Duodenal mucosa (tissue), 2 donors: ENCODE data around the gene HEATR5A.
A peak's percentile ranks its signal among the peaks of the same experiment; 100 is the strongest.
"Not testable (repeated sequence)": the region's sequence is repeated elsewhere in the genome, so short reads cannot be mapped to it uniquely, and the experiment has no call there.

Experiments
- H3K27ac ChIP-seq: one replicate; pipeline ENCODE4 v1.7.0; 2013; ENCODE audit warnings: low read depth, low read length
- H3K27me3 ChIP-seq, 2 donors: one replicate each; pipeline ENCODE4 v1.7.0; 2013; ENCODE audit warnings: low read length in 2 of 2, control low read depth in 1 of 2; ENCODE audit not compliant: insufficient read depth in 2 of 2, control insufficient read depth in 1 of 2
- H3K36me3 ChIP-seq, 2 donors: one replicate each; pipeline ENCODE4 v1.7.0; 2013; ENCODE audit warnings: low read length in 2 of 2, control low read depth in 1 of 2; ENCODE audit not compliant: insufficient read depth in 2 of 2, control insufficient read depth in 1 of 2
- H3K4me1 ChIP-seq, 2 donors: one replicate each; pipeline ENCODE4 v1.7.0; 2013; ENCODE audit warnings: low read length in 2 of 2, control low read depth in 1 of 2; ENCODE audit not compliant: insufficient read depth in 2 of 2, control insufficient read depth in 1 of 2
- H3K4me3 ChIP-seq, 2 donors: one replicate each; pipeline ENCODE4 v1.7.0; 2013; ENCODE audit warnings: low read length in 2 of 2, low read depth in 1 of 2
- H3K9ac ChIP-seq, 2 donors: one replicate each; pipeline ENCODE4 v1.7.0; 2013; ENCODE audit warnings: low read length in 2 of 2, low read depth in 1 of 2
- H3K9me3 ChIP-seq, 2 donors: one replicate each; pipeline ENCODE4 v1.7.0; 2013; ENCODE audit warnings: low read length in 2 of 2, control low read depth in 1 of 2; ENCODE audit not compliant: control insufficient read depth in 1 of 2

Gene HEATR5A

DNA sequence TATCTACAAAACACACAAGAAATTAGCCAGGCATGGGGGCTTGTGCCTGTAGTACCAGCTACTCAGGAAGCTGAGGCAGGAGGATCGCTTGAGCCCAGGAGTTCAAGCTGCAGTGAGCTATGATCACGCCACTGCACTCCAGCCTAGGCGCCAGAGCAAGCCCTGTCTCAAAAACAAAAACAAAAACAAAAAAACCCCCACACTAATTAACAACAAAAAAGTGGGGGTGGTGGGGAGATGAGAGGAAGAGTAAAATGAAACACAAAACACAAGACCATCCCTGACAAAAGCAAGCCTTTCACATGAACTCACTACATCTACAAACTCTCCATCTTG lies 158.9 kb downstream of the HEATR5A start:
- no peak overlapping the region for H3K9ac ChIP-seq
- H3K27ac ChIP-seq: peak overlapping the region; percentile 60
- no peaks in the 10 kb centered on the region for H3K36me3 ChIP-seq
- H3K4me1 ChIP-seq: peaks cover 21 to 34% of the 10 kb centered on the region in 2 donors
- H3K27me3 ChIP-seq: no peaks in the 10 kb centered on the region
- no peaks in the 10 kb centered on the region for H3K9me3 ChIP-seq
- H3K4me3 ChIP-seq: no peak overlapping the region

DNA sequence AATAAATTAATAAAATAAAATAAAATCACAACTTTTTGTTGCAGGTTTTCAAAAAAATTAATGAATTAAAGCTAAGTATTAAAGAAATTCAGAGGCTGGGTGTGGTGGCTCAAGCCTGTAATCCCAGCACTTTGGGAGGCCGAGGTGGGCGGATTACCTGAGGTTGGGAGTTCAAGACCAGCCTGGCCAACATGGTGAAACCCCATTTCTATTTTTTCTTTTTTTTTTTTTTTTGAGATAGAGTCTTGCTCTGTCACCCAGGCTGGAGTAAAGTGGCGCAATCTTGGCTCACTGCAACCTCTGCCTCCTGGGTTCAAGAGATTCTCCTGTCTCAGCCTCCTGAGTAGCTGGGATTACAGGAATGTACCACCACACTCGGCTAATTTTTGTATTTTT lies 161.3 kb downstream of the HEATR5A start:
- not testable (repeated sequence) for H3K4me3 ChIP-seq, H3K9ac ChIP-seq, H3K9me3 ChIP-seq, H3K27ac ChIP-seq, H3K27me3 ChIP-seq, H3K36me3 ChIP-seq
- peaks cover 12 to 22% of the 10 kb centered on the region in 2 donors for H3K4me1 ChIP-seq

DNA sequence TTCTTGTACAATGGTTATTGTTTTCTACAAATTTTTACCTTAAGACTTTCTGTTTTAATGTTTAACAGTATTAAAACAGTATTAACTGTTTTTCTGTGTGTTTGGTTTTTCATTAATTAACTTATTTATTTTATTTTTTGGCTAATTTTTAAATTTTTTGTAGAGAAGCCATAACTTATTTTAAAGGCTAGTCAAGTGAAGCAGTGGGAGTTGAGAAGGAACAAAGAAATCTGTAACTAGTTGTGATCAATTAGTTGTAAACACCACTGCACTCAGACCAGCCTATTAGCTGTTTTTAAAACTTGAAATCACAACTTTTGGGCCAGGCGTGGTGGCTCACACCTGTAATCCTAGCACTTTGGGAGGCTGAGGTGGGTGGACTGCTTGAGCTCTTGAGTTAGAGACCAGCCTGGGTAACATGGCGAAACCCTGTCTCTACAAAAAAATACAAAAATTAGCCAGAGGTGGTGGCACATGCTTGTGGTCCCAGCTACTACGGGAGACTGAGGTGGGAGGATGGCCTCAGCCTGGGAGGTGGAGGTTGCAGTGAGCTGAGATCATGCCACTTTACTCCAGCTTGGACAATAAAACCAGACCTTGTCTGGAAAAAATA lies 161.8 kb downstream of the HEATR5A start:
- Histone ChIP-seq H3K27ac (no peak overlapping the region), H3K36me3 (no peaks in the 10 kb centered on the region), H3K9me3 (no peaks in the 10 kb centered on the region), H3K27me3 (no peaks in the 10 kb centered on the region), H3K4me3 (no peak overlapping the region), H3K9ac (no peak overlapping the region), H3K4me1 (peaks cover 12 to 17% of the 10 kb centered on the region in 2 donors)

DNA sequence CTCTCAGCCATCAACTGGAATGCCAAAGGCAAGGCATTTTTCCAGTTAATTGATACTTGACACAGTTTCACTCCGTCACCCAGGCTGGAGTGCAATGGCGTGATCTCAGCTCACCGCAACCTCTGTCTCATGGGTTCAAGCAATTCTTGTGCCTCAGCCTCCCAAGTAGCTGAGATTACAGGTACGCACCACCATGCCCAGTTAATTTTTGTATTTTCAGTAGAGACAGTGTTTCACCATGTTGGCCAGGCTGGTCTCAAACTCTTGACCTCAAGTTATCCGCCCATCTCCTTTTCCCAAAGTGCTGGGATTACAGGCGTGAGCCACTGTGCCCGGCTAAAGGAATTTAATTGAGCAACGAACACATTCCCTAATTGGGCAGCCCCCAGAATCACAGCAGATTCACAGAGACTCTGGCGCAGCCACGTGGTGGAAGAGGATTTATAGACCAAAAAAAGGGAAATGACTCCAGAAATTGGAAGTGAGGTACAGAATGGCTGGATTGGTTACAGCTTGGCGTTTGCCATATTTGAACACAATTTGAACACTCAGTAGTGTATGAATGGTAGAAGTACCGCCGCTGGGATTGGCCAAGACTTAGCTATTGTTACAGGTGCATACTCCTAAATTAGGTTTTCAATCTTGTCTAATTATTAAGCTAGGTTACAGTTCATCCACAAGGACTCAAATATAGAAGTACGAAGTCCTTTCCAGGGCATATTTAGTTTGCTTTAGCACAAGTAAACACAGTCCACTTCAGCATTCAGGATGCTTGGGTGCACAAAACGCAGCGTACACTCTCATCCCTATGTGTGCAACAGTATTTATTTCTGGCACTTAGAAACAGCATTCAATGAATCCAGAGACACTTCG lies 162.6 kb downstream of the HEATR5A start:
- not testable (repeated sequence) for H3K9me3 ChIP-seq, H3K27ac ChIP-seq, H3K4me3 ChIP-seq, H3K36me3 ChIP-seq, H3K27me3 ChIP-seq, H3K9ac ChIP-seq
- H3K4me1 ChIP-seq: peaks cover 12 to 13% of the 10 kb centered on the region in 2 donors

DNA sequence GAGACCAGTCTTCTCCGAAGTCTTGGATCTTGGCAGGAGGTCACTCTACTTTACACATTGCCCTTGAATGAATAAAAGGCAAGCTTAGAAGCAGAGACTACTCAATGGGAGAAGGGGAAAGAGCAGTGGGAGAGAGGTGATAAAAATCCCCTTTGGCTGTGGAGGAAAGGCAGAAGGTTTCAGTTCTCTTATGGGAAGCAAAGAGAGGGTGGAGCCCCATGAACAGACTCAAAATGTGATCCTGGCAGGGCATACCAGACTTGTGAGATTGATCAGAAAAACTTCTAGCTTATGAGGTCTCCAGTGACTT lies 163.2 kb downstream of the HEATR5A start:
- H3K9ac ChIP-seq: no peak overlapping the region
- H3K9me3 ChIP-seq: no peaks in the 10 kb centered on the region
- no peak overlapping the region for H3K4me3 ChIP-seq
- H3K36me3 ChIP-seq: no peaks in the 10 kb centered on the region
- H3K27ac ChIP-seq: no peak overlapping the region
- no peaks in the 10 kb centered on the region for H3K27me3 ChIP-seq
- peaks cover 7 to 8% of the 10 kb centered on the region in 2 donors for H3K4me1 ChIP-seq

DNA sequence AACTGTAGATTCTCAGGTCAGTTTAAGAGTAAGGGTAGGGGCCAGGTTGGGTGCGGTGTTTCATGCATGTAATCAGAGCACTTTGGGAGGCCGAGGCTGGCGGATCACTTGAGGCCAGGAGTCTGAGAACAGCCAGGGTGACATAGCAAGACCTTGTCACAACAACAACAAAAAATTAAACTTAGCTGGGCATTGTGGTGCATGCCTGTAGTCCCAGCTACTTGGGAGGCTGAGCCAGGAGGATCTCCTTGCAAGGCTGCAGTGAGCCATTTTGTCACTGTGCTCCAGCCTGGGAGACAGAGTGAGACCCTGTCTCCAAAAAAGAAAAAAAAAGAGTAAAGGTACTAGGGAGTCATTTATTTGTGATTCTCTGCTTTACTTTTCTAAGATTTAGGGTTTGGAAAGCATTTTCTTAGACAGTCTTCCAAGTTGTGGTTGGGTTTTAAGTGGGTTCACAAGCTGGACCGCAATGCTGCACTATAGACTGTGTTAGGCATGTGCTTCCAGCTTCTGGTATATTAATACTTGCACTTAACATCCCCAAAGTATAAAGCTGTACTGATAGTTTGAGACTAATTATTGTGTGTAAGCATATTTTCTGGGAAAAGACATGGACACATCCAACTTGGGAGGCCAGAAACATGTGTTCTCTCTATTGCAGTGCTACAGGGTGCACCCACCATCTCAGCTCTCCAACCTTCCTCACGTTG lies 163.7 kb downstream of the HEATR5A start:
- H3K27me3 ChIP-seq: no peaks in the 10 kb centered on the region
- H3K27ac ChIP-seq: no peak overlapping the region
- H3K4me3 ChIP-seq: no peak overlapping the region
- peaks cover 2 to 4% of the 10 kb centered on the region in 2 donors for H3K4me1 ChIP-seq
- no peak overlapping the region for H3K9ac ChIP-seq
- H3K36me3 ChIP-seq: no peaks in the 10 kb centered on the region
- no peaks in the 10 kb centered on the region for H3K9me3 ChIP-seq

DNA sequence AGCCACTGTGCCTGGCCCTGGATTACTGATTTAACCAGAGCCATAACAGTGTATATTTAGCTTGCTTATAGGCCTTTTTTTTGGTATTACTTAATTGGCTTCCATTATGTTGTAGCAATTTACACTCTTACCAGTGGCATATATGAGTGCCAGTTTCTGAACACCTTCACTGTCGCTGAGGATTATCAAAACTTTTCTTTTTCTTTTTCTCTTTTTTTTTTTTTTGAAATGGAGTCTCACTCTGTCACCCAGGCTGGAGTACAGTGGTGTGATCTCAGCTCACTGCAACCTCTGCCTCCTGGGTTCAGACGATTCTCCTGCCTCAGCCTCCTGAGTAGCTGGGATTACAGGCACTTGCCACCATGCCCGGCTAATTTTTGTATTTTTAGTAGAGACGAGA lies 164.4 kb downstream of the HEATR5A start:
- H3K4me1 ChIP-seq, H3K27ac ChIP-seq, H3K36me3 ChIP-seq, H3K27me3 ChIP-seq, H3K4me3 ChIP-seq, H3K9me3 ChIP-seq, H3K9ac ChIP-seq: not testable (repeated sequence)

DNA sequence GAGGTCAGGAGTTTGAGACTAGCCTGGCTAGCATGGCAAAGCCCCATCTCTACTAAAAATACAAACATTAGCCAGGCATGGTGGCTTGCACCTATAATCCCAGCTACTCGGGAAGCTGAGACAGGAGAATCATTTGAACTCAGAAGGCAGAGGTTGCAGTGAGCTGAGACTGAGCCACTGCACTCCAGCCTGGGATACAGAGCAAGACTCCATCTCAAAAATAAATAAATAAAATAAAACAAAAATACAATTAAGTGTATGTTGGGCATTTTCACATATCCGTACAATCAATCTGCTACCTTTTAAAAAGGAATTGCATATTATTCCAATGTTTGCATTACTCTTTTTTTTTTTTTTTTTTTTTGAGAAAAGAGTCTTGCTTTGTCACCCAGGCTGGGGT lies 165.1 kb downstream of the HEATR5A start:
- Histone ChIP-seq H3K27ac (no peak overlapping the region), H3K27me3 (no peaks in the 10 kb centered on the region), H3K9ac (no peak overlapping the region)

DNA sequence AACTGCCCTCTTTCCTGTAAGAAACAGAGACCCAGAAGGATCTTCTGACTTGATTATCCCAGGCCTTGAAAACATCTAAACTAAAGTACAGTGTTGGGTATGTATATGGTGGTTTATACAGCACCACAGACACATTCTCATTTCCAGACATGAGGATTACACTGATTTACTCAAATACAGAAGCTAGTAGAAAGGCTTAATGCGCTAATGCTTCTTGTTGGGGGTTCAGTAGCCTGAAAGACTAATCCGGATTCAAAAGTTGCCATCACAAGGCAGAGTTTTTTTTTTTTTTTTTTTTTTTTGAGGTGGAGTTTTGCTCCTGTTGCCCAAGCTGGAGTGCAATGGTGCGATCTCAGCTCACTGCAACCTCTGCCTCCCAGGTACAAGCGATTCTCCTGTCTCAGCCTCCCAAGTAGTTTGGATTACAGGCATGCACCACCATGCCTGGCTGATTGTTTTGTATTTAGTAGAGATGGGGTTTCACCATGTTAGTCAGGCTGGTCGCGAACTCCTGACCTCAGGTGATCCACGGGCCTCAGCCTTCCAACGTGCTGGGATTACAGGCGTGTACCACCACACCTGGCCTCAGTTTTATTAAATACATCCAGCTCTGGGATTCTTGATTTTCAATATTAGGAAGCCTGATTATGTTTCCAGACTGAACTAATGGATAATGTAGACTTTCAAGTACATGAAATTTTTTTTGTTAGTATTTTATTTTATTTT lies 166.4 kb downstream of the HEATR5A start:
- Histone ChIP-seq H3K9ac (no peak overlapping the region), H3K36me3 (no peaks in the 10 kb centered on the region), H3K9me3 (no peaks in the 10 kb centered on the region), H3K4me1 (peaks cover 3 to 7% of the 10 kb centered on the region in 2 donors), H3K4me3 (no peak overlapping the region), H3K27ac (no peak overlapping the region), H3K27me3 (no peaks in the 10 kb centered on the region)

More for the DNA sequence above, 165.1 kb downstream of the HEATR5A start:
- Histone ChIP-seq H3K9me3 (no peaks in the 10 kb centered on the region), H3K4me3 (no peak overlapping the region), H3K36me3 (no peaks in the 10 kb centered on the region), H3K4me1 (peaks cover 3 to 7% of the 10 kb centered on the region in 2 donors)

DNA sequence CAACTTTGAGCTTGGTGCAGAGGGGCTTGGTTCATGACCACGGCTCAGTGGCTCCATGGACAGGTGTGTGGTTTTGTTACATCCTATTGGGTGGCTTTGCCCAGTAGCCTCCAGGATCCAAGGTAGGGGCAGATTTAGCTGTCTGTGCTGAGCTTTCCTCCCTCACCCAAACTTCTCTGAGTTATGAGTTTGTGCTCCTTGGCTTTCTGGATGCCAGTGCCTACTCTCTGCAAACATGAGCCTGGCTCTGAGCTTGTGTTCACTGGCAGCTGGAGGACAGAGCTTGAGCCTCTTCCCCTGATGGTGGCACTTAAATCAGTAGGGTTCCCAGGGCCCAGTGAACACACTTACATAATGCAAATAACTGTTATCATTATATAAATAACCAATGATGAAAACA lies 167.5 kb downstream of the HEATR5A start:
- Histone ChIP-seq H3K4me3 (no peak overlapping the region), H3K4me1 (peaks cover 3 to 7% of the 10 kb centered on the region in 2 donors), H3K27ac (no peak overlapping the region), H3K9ac (no peak overlapping the region), H3K9me3 (no peaks in the 10 kb centered on the region), H3K27me3 (no peaks in the 10 kb centered on the region), H3K36me3 (no peaks in the 10 kb centered on the region)
